NCI-H146 treated with DMSO at 0.1 percent for 48 hours (cell line): ENCODE measurements around the gene IQCK.

Experiments
- DNase-seq: peaks from one replicate; lab custom pipeline; 2025; ENCODE audit not compliant: unreplicated experiment; lab: John Stamatoyannopoulos, UW

IQCK gene

DNA sequence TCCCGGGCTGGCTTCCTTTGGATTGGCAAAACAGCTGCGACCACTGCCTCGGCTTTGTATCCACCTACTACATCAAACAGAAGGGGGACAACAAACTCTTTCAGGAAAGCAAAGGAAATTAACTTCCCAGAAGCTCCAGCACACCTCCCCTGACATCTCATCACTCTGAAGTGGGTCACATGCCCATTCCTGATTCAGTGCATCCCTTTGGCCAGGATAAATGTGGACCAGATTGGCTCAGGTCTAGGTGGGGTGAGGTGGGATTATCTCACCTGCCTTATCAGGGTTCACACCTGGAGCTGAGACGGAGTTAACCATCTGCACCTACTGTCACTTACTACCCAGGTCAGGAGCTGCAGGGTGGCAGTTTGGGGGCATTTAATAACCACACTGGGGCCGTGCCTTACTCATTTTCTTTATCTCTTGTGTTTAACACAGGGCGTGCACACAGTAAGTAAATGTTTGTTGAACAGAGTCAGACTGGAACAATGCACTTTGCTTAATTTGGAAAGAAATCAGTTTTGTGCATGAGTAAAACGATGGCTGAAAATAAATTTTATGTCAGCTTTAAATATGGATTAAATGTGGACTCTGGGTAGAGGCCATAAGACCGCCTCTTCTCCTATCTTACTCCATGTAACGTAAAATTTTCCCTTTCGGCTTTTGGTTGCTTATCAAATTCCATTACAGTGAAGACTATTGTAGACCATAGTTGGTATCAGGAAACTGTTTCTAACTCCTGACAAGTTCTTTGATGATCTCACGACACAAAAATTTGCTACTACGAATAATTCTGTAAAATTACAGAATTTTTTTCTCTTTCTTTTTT is 36.0 kb downstream of the IQCK start:
- no peak for DNase-seq

DNA sequence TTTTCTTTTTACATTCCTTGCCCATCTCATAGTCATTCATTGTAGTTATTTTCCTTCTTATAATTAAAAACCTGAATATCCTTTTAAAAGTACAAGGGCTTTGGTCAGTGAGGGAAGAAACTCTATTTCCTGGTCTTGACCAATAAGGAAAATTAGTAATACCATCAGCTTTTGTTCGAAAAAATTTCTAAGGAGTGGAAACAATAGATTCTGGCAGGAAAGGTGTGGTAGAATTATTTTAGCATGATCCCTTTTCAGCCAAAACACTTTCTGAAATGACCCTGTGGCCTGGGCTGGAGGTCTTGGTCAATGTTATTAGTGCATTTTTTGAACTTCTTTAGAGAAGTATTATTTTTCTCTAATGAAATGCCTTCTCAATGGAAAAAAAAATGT is 36.6 kb downstream of the IQCK start:
- DNase-seq: no peak

DNA sequence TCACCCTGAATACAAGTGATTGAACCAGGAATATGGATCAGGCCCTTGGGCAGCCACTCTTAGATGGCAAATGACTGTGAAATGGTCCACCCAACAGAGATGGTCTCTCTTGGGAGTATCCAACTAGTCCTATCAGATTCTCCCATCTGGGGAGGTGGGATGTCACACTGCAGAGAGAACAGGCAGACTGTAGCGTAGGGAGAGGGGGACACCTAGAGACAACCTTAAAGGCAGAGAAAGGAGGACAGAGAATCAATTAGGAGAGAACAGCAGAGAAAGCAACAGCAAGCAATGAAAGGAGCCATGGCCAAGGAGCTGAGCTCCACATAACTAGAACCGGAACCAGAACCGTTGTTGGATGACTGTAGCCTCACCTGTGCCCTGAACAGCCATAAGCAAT is 37.2 kb downstream of the IQCK start:
- DNase-seq: no peak

DNA sequence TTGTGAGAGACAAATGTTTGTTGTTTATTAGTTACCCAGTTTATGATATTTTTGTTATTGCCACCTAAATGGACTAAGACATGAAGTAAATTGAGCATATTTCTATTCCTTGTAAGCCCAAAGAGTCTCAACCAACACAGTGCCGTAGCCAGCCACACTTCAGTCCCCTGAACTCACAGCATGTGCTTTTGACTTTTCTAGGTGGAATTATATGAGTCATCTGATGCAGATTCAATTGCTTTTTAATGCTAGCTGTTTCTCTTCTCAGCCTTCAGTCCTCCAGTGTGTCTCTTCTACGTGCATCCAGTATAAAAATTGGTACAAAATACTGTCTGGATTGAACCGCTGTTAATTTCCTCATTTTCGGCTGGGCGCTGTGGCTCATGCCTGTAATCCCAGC is 39.0 kb downstream of the IQCK start:
- no peak for DNase-seq

DNA sequence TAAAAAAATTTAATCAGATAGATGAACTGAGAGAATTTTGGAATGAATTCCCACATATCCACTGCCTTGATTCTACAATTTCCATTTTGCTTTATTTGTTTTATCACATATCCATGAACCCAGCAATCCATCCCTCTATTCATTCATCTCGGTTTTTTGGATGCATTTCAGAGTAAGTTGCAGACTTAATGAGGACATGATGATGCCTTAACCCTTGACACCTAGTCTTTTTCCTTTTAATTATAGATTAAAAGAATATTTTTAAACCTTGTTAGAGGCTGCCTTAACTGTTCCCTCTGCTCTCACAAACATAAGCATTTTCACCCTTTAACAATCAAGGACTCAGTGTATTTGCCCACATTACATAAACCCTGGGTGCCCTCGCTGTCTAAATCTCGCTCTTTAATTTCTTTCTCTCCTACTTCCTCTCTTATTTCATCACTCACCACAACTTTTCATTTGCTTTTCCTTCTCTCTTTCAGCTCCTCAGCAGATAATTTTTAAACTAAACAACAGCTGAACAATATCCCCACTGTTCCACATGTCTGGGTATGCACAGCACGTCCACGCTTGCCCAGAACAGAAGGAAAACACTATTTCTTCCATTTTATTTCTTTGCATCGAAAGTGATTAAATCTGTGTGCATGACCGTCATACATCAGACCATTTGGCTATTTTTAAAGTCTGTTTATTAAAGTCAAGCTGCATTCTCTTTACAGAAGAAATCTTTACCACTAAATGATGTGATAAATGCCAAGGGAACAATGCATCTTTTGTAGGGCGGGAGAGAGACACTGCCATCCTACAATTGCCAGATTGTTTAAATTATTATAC is 39.9 kb downstream of the IQCK start:
- DNase-seq: peak; percentile 63

DNA sequence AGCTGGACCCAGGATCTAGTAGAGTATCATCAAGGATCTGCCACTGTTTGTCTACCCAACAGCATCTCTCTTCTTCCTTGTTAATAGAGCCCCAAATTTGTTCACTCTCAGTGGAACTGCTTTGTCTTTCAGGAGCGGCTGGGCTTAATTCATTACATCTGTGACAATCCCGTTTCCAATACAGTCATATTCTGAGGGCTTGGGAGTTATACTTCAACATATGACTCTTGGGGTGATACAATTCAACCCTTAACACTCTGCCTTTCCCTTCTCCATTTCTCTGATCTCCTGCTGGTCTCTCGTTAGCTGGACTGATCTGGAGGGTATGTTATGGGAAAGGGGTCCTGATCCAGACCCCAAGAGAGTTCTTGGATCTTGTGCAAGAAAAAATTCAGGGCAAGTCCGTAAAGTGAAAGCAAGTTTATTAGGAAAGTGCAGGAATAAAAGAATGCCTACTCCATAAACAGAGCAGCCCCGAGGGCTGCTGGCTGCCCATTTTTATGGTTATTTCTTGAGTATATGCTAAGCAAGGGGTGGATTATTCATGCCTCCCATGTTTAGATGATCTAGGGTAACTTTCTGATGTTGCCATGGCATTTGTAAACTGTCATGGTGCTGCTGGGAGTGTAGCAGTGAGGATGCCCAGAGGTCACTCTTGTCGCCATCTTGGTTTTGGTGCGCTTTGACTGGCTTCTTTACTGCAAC is 42.4 kb downstream of the IQCK start:
- DNase-seq: no peak

DNA sequence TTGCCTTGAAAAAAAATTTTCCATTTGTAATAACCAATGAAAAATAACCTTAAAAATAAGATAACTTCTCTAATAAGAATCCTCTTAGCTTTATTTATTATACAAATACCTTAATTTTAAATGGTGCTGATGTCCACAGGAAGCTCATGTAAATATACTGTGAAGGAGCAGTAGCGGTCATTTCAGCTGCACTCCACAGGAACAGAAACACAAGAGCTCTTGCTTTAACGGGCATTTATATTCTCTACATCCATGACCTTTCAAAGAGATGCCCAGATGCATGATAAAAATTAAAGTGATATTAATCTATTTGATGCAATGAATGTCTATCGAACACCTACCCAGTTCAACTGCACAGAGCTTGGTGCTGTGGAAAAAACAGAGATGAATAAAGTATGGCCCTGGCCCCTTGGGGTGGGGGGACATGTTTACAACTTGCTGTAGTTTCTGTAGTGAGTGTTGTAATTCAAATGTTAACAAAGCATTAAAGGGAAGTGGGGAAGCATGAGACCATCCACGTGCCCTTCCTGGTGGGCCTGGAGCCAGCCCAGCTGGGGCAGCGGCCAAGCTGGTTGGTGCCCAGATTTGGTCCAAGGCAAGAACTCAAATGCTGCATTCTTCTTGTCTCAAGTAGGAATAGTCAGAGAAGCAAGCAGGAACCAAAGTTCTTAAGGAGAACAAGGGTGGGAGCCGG is 47.9 kb downstream of the IQCK start:
- DNase-seq: no peak

DNA sequence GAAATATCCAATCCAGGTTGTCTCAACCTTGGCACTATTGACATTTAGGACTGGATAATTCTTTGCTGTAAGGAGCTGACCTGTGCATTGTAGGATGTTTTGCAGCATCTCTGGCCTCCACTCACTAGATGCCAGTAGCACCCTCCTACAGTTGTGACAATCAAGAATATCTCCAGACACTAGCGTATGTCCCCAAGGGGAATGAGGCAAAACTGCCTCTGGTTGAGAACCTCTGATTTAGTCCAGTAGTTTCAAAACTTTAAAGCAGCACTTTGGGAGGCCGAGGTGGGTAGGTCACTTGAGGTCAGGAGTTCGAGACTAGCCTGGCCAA is 48.4 kb downstream of the IQCK start:
- DNase-seq: no peak

DNA sequence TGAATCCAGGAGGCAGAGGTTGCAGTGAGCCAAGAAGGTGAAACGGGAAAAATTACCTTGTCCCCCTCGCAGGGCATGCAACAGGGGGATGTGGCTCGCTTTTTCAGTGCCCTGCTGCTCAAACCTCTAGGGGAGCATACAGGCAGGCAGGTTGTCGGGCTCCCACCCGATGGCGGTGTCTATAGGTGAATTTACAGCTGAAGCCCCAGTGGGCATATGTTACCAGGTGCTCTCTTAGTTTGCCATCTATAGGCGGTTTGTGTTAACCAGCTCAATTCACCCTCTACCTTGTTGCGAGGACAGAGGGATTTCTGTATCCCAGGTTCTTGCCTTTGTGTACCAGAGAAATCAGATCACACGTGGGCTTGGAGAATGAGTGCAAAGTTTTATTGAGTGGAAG is 48.9 kb downstream of the IQCK start:
- no peak for DNase-seq

DNA sequence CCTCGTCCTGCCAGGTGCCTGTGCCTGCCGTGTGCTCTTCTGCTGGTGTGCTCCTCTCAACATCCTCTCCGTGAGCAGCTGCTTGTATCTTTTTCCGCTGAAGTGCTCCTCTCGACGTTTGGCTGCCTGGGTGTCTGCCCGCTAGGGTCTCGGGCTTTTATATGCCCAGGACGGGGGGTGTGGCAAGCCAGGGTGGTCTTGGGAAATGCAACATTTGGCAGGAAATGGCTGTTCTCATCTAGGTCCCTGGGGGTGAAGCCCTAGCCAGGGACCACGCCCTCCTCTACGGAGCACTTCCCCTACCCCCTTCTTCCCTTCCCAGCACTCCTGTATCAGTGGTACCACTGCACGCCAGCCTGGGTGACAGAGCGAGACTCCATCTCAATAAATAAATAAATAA is 49.4 kb downstream of the IQCK start:
- no peak for DNase-seq

DNA sequence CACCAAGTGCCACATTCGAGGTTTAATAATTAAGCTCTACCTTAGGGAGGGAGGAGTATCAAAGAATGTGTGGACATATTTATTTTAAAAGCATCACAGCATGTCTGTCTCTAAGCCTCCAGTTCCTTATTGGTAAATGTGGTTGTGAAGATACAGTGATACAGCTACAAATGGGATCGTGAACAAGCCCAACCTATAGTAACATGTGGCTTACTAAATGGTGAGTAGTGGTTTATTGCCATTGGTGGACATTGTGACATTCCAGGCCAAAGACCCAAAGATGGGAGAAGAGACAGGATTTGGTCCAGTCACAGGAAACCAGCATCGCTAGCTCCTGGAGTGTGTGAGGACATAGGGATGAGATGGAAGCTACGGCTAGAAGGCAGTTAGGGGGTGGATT is 51.2 kb downstream of the IQCK start:
- DNase-seq: no peak

DNA sequence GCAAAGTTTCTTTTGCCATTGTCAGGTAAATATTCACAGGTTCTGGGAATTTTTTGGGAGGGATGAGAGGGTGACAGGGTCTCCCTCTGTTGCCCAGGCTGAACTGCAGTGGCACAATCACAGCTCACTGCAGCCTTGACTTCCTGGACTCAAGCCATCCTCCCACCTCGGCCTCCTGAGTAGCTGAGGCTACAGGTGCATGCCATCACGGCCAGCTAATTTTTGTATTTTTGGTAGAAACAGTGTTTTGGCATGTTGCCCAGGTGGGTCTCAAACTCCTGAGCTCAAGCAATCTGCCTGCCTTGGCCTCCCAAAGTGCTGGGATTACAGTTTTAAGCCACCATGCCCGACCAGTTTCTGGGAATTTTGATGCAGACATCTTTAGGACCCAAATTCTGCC is 53.0 kb downstream of the IQCK start:
- DNase-seq: no peak

DNA sequence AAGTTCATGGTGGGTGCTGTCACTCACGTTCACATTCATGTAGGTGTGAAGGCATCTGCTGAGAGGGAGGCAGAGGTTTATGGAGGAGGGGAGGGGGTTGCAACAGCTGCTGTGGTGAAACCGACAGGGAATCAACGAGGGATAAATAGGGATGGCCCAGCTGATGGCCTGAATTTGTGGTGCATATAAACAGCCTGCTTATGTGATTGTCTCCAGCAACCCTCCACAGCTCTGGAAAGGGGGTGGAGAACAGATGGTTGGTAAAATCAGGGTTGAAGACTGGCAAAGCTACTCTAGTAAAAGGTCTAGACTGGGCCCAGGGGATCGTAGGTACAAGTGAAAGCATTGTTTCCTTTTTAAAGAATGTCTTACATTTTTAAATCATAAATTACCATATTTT is 53.7 kb downstream of the IQCK start:
- no peak for DNase-seq

DNA sequence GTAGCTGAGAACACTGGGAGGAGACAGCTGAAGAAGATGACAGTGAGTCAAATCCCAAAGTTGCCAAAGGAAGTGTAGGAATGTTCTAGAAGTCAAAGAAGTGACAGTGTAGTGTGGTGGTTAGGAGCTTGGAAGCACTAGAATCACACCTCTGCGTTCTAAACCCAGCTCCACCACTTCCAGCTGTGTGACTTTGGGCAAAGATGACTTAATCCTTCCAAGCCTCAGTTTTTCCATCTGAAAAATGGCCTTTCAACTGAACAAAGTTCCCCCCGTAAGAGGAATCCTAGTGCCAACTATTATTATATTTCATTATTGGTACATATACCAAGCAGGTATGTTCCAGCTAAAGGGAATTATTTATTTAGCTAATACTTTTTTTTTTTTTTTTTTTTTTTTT is 56.0 kb downstream of the IQCK start:
- no peak for DNase-seq

DNA sequence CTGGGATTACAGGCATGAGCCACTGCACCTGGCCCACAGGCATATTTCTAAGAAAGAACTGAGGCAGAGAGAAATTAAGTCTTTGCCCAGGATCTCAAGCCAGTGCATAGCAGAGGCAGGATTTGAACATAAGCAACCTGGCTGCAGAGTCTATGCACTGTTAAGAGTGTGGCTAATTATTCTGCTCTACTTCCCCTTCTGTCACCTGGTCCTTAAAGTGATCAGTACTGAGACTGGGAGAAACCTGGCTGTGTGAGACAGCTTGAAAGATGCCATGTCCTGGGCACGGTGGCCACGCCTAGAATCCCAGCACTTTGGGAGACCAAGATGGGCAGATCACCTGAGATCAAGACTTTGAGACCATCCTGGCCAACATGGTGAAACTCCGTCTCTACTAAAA is 58.1 kb downstream of the IQCK start:
- DNase-seq: no peak

DNA sequence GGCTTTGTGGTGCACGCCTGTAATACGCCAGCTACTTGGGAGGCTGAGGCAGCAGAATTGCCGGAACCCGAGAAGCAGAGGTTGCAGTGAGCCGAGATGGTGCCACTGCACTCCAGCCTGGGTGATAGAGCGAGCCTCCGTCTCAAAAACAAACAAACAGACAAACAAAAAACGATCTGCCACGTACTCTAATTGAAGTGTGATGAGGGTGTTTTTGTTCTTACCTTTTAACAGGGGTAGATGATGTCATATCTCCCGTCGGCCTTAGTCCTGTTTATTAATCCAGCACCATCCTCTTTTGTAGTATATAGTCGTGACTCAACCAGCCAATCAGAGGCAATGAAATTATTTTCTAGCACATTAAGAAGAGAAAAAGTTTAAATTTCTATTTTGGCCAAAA is 58.5 kb downstream of the IQCK start:
- no peak for DNase-seq

DNA sequence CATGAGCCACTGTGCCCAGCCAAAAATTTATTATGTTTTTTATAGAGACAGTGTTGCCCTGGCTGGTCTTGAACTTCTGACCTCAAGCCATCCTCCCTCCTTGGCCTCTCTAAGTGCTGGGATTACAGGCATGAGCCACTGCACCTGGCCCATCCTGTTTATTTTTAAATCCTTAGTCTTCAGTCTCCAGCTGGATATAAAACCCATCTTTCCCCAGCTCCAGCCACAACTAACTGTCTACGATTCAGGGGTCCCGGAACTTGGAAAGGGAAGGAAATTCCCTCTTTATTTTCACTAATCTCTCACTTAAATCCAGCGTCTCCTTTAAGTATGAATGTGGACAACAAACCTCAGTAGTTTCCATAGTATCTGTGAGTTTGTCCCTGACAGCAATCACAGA is 62.2 kb downstream of the IQCK start:
- DNase-seq: no peak

DNA sequence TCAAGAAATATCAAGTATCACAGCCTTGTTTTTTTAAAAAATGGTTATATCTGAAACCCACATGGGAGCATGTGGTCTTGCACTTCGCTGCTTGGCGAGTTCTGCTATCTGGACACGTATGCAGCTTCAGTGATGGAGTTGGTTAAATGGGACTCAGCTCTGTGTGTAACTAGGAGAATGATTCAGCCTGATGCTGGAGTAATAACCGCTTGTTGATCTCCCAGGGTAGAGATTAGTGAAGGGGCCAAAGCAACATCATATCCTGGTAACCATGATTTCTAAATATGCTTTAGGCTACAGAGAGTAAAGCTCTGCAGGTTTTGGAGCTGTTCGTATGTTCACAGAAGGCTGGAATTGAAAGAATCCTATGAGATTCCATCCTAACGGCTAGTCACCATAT is 63.2 kb downstream of the IQCK start:
- no peak for DNase-seq

DNA sequence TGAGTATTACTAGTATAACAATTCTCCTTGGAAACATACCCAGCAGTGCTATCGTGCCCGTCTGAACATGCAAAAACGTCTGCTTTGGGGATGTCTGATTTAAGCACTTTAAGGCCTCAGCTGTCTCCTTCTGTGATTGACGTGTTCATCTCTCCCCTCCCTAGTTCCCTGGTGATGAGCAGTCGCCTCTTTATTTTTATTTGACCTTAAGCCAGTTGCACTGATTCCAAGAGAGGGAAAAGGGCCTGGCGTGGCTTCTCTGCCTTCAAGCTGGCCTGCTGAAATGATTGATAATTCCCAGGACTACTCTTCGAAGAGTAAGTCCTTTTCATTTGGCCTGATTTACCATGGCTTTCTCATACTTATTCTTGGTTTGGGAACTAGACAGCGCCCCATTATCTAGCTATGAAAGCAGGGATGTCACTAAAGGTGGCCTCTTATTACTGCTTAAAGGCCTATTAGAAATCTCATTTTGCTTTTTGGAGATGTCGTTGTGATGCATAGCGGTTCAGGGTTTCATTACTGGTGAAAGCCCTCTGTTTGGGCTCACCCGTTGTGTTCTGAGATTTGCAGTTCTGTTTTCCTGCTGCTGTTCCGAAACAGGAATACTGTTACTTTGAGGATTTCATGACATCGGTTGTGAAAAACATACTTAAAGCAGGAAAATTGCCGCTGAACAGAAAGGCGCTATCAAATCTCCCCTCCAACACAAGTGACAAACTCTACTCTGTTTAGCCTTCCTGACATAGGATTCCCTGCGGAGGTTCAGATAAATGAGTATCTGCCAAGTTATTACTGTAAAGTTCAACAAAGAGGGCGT is 65.5 kb downstream of the IQCK start:
- DNase-seq: no peak

DNA sequence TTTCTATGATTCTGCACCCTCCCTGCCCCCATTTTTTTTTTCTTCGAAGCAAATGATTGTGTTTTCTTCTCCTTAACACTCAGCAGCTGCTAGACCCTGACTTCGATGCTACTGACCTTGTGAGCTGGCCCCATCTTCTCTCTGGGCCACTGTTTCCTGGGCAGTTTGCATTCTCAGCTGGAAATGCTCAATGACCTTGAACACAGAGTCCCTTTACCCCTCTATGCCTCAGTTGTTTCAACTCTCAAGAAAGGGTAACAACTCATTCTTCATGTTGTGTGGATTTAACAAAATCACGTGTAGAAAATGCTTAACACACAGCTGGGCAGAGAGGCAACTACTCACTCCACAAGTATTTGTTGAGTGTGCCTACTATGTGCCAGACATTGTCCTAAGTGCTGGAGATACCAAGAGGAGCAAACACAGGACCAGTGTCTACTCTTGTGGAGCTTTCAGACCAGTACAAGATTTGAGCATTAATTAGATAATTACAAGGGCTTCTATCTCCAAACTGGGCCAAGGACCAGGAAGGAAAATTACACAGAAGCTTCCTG is 66.2 kb downstream of the IQCK start:
- DNase-seq: no peak
